WERI-Rb-1 (cell line): ENCODE results near the gene TEX26.

Experiments used
- DNase-seq: peaks from one replicate; pipeline ENCODE4 v3.0.0-alpha.2; 2020
- H3K27ac ChIP-seq: fragments of 250-450 bp; sonication (Bioruptor Pico); 2 replicates; pipeline ENCODE4 v1.5.1; 2020; ENCODE audit warnings: mild to moderate bottlenecking, moderate library complexity
- H3K27me3 ChIP-seq: fragments of 250-450 bp; sonication (Bioruptor Pico); 2 replicates; pipeline ENCODE4 v1.5.1; 2021; ENCODE audit warnings: mild to moderate bottlenecking, low read depth, moderate library complexity; ENCODE audit not compliant: insufficient read depth, severe bottlenecking
- H3K36me3 ChIP-seq: fragments of 250-450 bp; sonication (Bioruptor Pico); 2 replicates; pipeline ENCODE4 v1.5.1; 2020; ENCODE audit warnings: mild to moderate bottlenecking, moderate library complexity
- H3K4me3 ChIP-seq: 2 replicates; pipeline ENCODE4 v1.5.1; 2011; ENCODE audit warnings: low read depth, mild to moderate bottlenecking, control low read depth, low read length
- H3K9me3 ChIP-seq: fragments of 250-450 bp; sonication (Bioruptor Pico); 2 replicates; pipeline ENCODE4 v1.5.1; 2021; ENCODE audit warnings: mild to moderate bottlenecking, moderate library complexity; ENCODE audit not compliant: severe bottlenecking
- TF ChIP-seq, protein P1 (sequence below): IDR thresholded peaks from 2 replicates; pipeline ENCODE4 v1.5.1; 2011; ENCODE audit warnings: low read depth, mild to moderate bottlenecking, control low read depth, inconsistent platforms, low read length

Gene TEX26

DNA sequence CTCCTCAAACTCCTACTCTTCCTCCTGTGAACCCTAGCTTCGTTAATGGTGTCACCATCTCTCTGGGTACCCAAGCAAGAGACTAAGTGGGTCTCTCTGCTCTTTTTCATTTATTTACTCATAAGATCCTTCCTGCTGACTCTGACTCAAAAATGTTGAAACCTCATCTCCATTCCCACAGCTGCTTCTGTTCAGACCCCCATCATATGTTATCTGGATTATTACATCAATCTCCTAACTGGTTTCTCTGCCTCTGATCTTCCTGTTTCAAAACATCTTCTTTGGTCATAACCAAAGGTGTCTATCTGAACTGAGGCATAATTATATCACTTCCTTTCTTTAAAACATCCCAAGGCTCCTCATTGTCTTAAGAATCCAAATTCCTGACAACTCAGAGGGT, 28.4 kb upstream of the TEX26 start:
- no peak overlapping the region for H3K4me3 ChIP-seq
- H3K9me3 ChIP-seq: no peaks in the 10 kb centered on the region
- no peaks in the 10 kb centered on the region for H3K36me3 ChIP-seq
- TF ChIP-seq, protein P1, sequence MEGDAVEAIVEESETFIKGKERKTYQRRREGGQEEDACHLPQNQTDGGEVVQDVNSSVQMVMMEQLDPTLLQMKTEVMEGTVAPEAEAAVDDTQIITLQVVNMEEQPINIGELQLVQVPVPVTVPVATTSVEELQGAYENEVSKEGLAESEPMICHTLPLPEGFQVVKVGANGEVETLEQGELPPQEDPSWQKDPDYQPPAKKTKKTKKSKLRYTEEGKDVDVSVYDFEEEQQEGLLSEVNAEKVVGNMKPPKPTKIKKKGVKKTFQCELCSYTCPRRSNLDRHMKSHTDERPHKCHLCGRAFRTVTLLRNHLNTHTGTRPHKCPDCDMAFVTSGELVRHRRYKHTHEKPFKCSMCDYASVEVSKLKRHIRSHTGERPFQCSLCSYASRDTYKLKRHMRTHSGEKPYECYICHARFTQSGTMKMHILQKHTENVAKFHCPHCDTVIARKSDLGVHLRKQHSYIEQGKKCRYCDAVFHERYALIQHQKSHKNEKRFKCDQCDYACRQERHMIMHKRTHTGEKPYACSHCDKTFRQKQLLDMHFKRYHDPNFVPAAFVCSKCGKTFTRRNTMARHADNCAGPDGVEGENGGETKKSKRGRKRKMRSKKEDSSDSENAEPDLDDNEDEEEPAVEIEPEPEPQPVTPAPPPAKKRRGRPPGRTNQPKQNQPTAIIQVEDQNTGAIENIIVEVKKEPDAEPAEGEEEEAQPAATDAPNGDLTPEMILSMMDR: no peak
- no peaks in the 10 kb centered on the region for H3K27me3 ChIP-seq
- no peak for DNase-seq
- H3K27ac ChIP-seq: no peak overlapping the region

DNA sequence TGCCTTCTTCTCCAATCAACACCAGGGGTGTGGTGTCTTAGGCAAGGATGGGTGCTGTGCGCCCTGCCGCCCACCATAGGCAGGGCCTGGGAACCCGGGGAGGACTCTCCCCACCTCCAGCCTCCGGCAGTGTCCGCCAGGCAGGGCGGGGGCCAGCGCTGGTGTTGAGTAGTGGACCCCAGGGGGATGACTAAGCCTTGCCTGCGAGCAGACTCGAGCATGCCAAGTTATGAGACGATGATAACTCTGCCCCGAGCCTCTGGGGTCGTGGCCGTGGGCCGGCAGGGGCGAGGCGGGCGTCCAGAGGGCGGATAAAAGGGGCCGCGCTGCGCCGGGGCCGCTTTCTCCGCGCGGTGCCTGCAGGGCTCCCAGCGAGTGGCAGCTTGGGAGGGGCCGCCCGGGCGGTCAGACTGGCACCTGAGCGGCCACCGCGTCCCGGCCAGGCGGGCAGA, 26.5 kb upstream of the TEX26 start, which contains the start of gene MEDAG:
Gene MEDAG, plus strand, starts transcription at position 340 of the 452 bp plus-strand sequence. CDS start 245 bp downstream, outside the sequence.
- H3K9me3 ChIP-seq: no peaks in the 10 kb centered on the region
- TF ChIP-seq, protein P1: no peak
- no peak within 1 kb of the TSS for H3K27ac ChIP-seq
- H3K27me3 ChIP-seq: no peaks in the 10 kb centered on the region
- H3K36me3 ChIP-seq: no peaks in the 10 kb centered on the region
- no peak for DNase-seq
- no peak within 1 kb of the TSS for H3K4me3 ChIP-seq

GRCh38 chr13:30906411-30907051, 25.9 kb upstream of the TEX26 start:
- no peaks in the 10 kb centered on the region for H3K27me3 ChIP-seq
- no peak overlapping the region for H3K4me3 ChIP-seq
- TF ChIP-seq, protein P1: no peak
- no peak overlapping the region for H3K27ac ChIP-seq
- no peaks in the 10 kb centered on the region for H3K9me3 ChIP-seq
- DNase-seq: no peak
- H3K36me3 ChIP-seq: no peaks in the 10 kb centered on the region

DNA sequence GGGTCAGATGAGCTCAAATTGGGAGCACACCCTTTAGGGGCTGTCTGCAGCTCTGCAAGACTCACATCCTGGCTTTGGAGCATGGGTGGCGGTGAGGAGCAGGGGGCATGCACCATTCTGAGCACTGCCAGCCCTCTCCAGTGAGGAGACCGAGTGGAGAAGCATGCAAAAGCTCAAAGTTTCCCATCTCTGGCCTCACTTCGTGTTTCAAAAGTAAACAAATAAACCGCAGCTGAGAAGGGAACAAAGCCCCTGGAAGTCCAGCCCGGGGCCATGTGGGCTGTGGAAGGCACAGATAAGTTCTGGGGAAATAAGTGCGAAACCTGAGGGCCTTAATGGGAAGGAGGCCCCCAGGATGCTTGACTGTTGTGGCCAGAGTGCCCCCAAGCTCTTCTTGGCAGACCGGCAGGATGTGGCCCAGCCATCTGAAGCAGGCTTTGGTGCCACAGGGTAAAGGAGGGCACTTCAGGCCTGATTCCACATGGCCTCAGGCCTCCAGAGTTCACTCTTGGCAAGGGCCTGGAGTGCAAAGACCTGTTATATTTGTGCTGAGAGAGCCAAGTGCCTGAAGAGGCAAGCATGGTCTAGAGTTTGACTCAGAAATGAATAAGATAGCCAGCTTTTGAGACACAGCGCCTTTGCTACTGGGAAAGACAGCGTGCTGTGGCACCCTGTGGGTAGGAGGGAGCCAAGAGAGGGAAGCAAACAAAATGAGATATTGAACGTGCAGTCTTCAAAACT, 25.2 kb upstream of the TEX26 start:
- Histone ChIP-seq H3K4me3 (no peak overlapping the region), H3K27ac (no peak overlapping the region), H3K36me3 (no peaks in the 10 kb centered on the region), H3K9me3 (no peaks in the 10 kb centered on the region), H3K27me3 (no peaks in the 10 kb centered on the region)
- TF ChIP-seq, protein P1: no peak
- no peak for DNase-seq

DNA sequence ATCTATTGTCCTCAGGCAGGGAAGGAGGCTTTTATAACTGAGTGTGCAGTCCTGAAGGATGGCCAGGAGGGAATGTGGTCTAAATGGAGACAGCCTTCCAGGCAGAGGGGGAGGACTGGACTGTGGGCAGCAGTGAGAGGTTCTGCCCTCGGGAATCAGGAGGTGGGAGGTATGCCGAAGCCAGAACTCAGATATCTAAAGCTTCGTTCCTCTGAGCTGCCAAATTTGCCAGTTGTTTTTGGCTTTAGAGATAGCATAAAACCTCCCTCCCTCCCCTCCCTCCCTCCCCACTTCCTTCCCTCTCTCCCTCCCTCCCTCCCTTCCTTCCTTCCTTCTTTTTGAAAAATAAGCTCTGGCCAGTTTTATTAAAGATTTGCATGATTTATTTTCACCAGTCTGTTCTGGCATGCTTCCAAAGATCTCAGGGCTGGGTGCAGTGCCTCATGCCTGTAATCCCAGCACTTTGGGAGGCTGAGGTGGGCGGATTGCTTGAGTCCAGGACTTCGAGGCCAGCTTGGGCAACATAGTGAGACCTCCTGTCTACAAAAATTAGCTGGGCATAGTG, 24.0 kb upstream of the TEX26 start:
- Histone ChIP-seq H3K27me3 (no peaks in the 10 kb centered on the region), H3K27ac (no peak overlapping the region), H3K9me3 (no peaks in the 10 kb centered on the region), H3K4me3 (no peak overlapping the region), H3K36me3 (no peaks in the 10 kb centered on the region)
- no peak for DNase-seq
- TF ChIP-seq, protein P1: no peak
